SU-DHL-6 (cell line): ENCODE measurements around the gene GALNT9.

ENCODE experiments used
- H2AFZ ChIP-seq: fragments of 200-600 bp; sonication (generic); 2 replicates; pipeline ENCODE4 v1.6.1; 2014; ENCODE audit warnings: low read depth, mild to moderate bottlenecking, moderate library complexity, mixed read lengths, antibody characterized with exemption, low read length; ENCODE audit not compliant: severe bottlenecking
- H3F3A ChIP-seq: fragments of 200-600 bp; shearing (Covaris generic); 2 replicates; pipeline ENCODE4 v1.6.0; 2016; ENCODE audit warnings: antibody characterized with exemption, mild to moderate bottlenecking; ENCODE audit not compliant: insufficient read depth
- H3K27ac ChIP-seq: fragments of 200-600 bp; sonication (generic); 2 replicates; pipeline ENCODE4 v1.5.1; 2016; ENCODE audit warnings: low read depth, mild to moderate bottlenecking, low read length, moderate library complexity, mixed read lengths
- H3K27me3 ChIP-seq: fragments of 200-600 bp; sonication (generic), shearing (Covaris generic); 2 replicates; pipeline ENCODE4 v1.6.0; 2014; ENCODE audit warnings: mild to moderate bottlenecking, low read length
- H3K36me3 ChIP-seq: fragments of 200-600 bp; sonication (generic); 2 replicates; pipeline ENCODE4 v1.6.1; 2014; ENCODE audit warnings: mild to moderate bottlenecking, low read length, mixed read lengths
- H3K4me2 ChIP-seq: fragments of 300-600, 200-600 bp; shearing (Covaris generic), sonication (generic); 2 replicates; pipeline ENCODE4 v1.6.0; 2014; ENCODE audit warnings: low read length, low read depth, mild to moderate bottlenecking; ENCODE audit not compliant: poor library complexity, severe bottlenecking
- H3K4me3 ChIP-seq: fragments of 200-600 bp; sonication (generic); 2 replicates; pipeline ENCODE4 v1.5.1; 2014; ENCODE audit warnings: antibody characterized with exemption, low read length, mild to moderate bottlenecking, mixed read lengths; ENCODE audit not compliant: insufficient read depth, poor library complexity, severe bottlenecking
- H3K79me2 ChIP-seq: fragments of 200-600 bp; sonication (generic); 2 replicates; pipeline ENCODE4 v1.6.1; 2014; ENCODE audit warnings: mild to moderate bottlenecking, low read length, moderate library complexity; ENCODE audit not compliant: insufficient read depth
- H3K9ac ChIP-seq: fragments of 200-600 bp; sonication (generic); 2 replicates; pipeline ENCODE4 v1.7.0; 2014; ENCODE audit warnings: mild to moderate bottlenecking, low read length
- H3K9me2 ChIP-seq: fragments of 200-600 bp; sonication (generic); replicated peaks from 2 replicates; pipeline ENCODE4 v1.6.1; 2014; ENCODE audit warnings: low read length; ENCODE audit not compliant: insufficient read depth
- H3K9me3 ChIP-seq: fragments of 200-600 bp; sonication (generic); 2 replicates; pipeline ENCODE4 v1.6.1; 2014; ENCODE audit warnings: low read length, mixed read lengths; ENCODE audit not compliant: insufficient read depth
- H4K20me1 ChIP-seq: fragments of 200-600 bp; sonication (generic); 2 replicates; pipeline ENCODE4 v1.6.1; 2014; ENCODE audit warnings: low read depth, mild to moderate bottlenecking, antibody characterized with exemption, low read length, moderate library complexity, mixed read lengths
- CTCF ChIP-seq: fragments of 200-600 bp; sonication (generic); IDR thresholded peaks from one replicate; pipeline ENCODE4 v1.5.1; 2017; ENCODE audit warnings: antibody characterized with exemption, mild to moderate bottlenecking, low read length, moderate library complexity; ENCODE audit not compliant: insufficient read depth, poor library complexity, severe bottlenecking
- EZH2phosphoT487 ChIP-seq: fragments of 200-600 bp; sonication (generic), shearing (Covaris generic); conservative IDR thresholded peaks from 2 replicates; pipeline ENCODE4 v1.6.1; 2018; ENCODE audit warnings: mild to moderate bottlenecking, antibody characterized with exemption, low read length, moderate library complexity, mixed read lengths

Gene GALNT9

DNA sequence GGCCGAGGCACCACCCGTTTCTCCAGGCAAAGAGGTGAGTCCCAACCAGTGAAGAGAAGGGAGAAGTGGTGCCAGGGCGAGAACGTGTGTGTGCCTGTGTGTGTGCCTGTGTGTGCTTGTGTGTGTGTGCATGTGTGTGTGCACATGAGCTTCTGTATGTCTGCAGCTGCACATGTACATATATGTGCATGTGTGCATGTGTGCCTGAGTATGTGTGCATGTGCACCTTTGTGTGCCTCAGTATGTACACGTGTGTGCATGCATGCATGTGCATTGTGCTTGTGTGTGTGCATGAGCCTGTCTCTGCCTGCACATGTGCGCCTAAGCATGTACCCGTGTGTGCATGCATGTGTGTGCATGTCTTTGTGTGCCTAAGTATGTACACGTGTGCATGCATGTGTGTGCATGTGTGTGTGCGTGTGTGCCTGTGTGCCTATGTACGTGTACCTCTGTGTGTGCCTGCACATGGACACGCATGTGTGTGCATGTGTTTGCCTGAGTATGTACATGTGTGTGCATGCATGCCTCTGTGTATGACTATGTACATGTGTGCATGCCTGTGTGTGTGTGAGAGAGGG, 5.9 kb upstream of the GALNT9 start:
- no peak overlapping the region for H3K27ac ChIP-seq
- no peaks in the 10 kb centered on the region for H3K27me3 ChIP-seq
- H3F3A ChIP-seq = no peaks in the 10 kb centered on the region
- H3K9ac ChIP-seq = no peak overlapping the region
- H3K4me2 ChIP-seq = no peak overlapping the region
- H2AFZ ChIP-seq = no peak overlapping the region
- no peaks in the 10 kb centered on the region for H3K9me2 ChIP-seq
- H3K79me2 ChIP-seq = no peaks in the 10 kb centered on the region
- no peaks in the 10 kb centered on the region for H3K36me3 ChIP-seq
- H3K9me3 ChIP-seq = no peaks in the 10 kb centered on the region
- no peak overlapping the region for H3K4me3 ChIP-seq
- TF ChIP-seq EZH2phosphoT487 = no peak
- no peak for TF ChIP-seq CTCF
- H4K20me1 ChIP-seq = no peaks in the 10 kb centered on the region

DNA sequence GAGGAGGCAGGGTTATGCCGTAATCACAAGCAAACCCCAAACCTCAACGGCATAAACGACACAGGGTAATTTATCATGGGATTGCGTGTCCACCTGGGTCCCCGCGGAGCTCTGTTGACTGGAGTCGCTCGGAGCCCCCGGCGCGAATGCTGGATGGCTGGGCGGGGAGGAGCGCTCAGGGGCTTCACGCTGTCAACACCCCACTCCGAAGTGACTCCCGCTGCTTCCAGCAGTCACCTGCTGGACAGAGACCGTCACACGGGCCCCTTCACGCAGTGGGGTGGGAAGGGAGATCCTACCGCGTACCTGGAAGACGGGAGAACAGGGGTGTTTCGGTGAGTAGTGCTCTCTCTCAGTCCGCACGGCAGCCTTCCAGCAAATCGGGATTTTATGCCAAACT, 4.4 kb upstream of the GALNT9 start:
- no peaks in the 10 kb centered on the region for H3K79me2 ChIP-seq
- H3K4me2 ChIP-seq = no peak overlapping the region
- no peaks in the 10 kb centered on the region for H3K27me3 ChIP-seq

DNA sequence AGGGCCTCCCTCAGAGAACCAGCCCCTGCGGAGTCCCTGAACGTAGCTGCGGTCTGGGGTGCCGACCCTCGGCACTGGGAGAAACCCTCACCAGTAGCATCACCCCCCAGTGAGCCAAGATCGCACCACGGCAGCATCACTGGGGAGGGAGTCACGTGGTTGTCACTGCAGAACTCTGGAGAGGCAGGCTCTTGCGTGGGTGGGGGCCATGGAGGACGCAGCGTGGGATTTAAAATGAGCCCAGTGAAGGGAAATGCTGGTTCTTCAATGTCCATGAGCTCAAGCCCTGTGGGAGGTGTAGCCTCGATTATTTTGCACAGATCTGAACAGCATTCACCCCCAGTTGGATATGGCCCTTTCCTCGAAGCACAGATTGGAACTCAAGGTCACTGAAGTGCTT, 3.9 kb upstream of the GALNT9 start:
- Histone ChIP-seq H3K27ac (no peak overlapping the region), H3K79me2 (no peaks in the 10 kb centered on the region), H3K4me3 (no peak overlapping the region), H3K9me3 (no peaks in the 10 kb centered on the region), H3K36me3 (no peaks in the 10 kb centered on the region), H3K9me2 (no peaks in the 10 kb centered on the region), H2AFZ (no peak overlapping the region), H3F3A (no peaks in the 10 kb centered on the region), H4K20me1 (no peaks in the 10 kb centered on the region), H3K27me3 (no peaks in the 10 kb centered on the region), H3K4me2 (no peak overlapping the region), H3K9ac (no peak overlapping the region)
- no peak for TF ChIP-seq EZH2phosphoT487
- TF ChIP-seq CTCF = no peak

More for the DNA sequence above, 4.4 kb upstream of the GALNT9 start:
- no peaks in the 10 kb centered on the region for H3K9me2 ChIP-seq
- no peaks in the 10 kb centered on the region for H3F3A ChIP-seq
- TF ChIP-seq EZH2phosphoT487 = no peak
- no peak for TF ChIP-seq CTCF
- no peaks in the 10 kb centered on the region for H4K20me1 ChIP-seq
- H2AFZ ChIP-seq = no peak overlapping the region
- H3K9me3 ChIP-seq = no peaks in the 10 kb centered on the region
- H3K36me3 ChIP-seq = no peaks in the 10 kb centered on the region
- no peak overlapping the region for H3K4me3 ChIP-seq
- no peak overlapping the region for H3K9ac ChIP-seq
- no peak overlapping the region for H3K27ac ChIP-seq

- Histone ChIP-seq H3K9me3 (no peaks in the 10 kb centered on the region), H2AFZ (no peak overlapping the region), H4K20me1 (no peaks in the 10 kb centered on the region), H3K79me2 (no peaks in the 10 kb centered on the region), H3K4me3 (no peak overlapping the region), H3K4me2 (no peak overlapping the region), H3K36me3 (no peaks in the 10 kb centered on the region), H3K27me3 (no peaks in the 10 kb centered on the region), H3K27ac (no peak overlapping the region), H3K9ac (no peak overlapping the region), H3K9me2 (no peaks in the 10 kb centered on the region), H3F3A (no peaks in the 10 kb centered on the region)
- TF ChIP-seq CTCF (no peak), EZH2phosphoT487 (no peak)
These were observed 1.1 kb upstream of the GALNT9 start for GRCh38 chr12:132330549-132330881.
